Right atrium auricular region (tissue), 2 donors: ENCODE measurements around the gene SETBP1. TPM values are rescaled to one million over a fixed set of nuclear protein-coding genes. Genes with fewer than 3 reads are reported as not detected.

Experiments used
- DNase-seq: peaks from one replicate; pipeline ENCODE4 v3.0.0-alpha.2; 2019; ENCODE audit warnings: low spot score
- H3K27ac ChIP-seq, 2 donors: fragments of 200-600 bp; sonication (generic); 1 replicate in 1 of 2; 2 replicates in 1 of 2; pipeline ENCODE4 v1.5.1; 2016 to 2019
- H3K27me3 ChIP-seq, 2 donors: fragments of 200-600 bp; sonication (generic); one replicate each; pipeline versions ENCODE4 v1.5.1 to v1.6.0; 2017 to 2019
- H3K36me3 ChIP-seq: fragments of 200-600 bp; sonication (generic); one replicate; pipeline ENCODE4 v1.5.1; 2016
- H3K4me1 ChIP-seq, 2 donors: fragments of 200-600 bp; sonication (generic); one replicate each; pipeline versions ENCODE4 v1.5.1 to v1.6.0; 2017 to 2019
- H3K4me3 ChIP-seq, 2 donors: fragments of 200-600 bp; sonication (generic); 1 replicate in 1 of 2; 2 replicates in 1 of 2; pipeline ENCODE4 v1.5.1; 2017 to 2019; ENCODE audit warnings: mild to moderate bottlenecking in 1 of 2, moderate library complexity in 1 of 2
- H3K9me3 ChIP-seq, 2 donors: fragments of 200-600 bp; sonication (generic); one replicate each; pipeline ENCODE4 v1.5.1; 2019
- total RNA-seq, 2 donors: library from RNA; depleted of rRNA; stranded (reverse); fragments of >200 nt; gene quantifications; one replicate each; pipeline ENCODE4 v1.1.0, GENCODE V29; 2016
- TF ChIP-seq, protein P1 (sequence below), 2 donors: fragments of 200-600 bp; sonication (generic); IDR thresholded peaks; one replicate each; pipeline ENCODE4 v1.5.1; 2019; ENCODE audit warnings: antibody characterized with exemption in 2 of 2

The SETBP1 gene
- total RNA-seq, 2 donors from 2014 or later = 7.8 to 13.4 TPM

DNA sequence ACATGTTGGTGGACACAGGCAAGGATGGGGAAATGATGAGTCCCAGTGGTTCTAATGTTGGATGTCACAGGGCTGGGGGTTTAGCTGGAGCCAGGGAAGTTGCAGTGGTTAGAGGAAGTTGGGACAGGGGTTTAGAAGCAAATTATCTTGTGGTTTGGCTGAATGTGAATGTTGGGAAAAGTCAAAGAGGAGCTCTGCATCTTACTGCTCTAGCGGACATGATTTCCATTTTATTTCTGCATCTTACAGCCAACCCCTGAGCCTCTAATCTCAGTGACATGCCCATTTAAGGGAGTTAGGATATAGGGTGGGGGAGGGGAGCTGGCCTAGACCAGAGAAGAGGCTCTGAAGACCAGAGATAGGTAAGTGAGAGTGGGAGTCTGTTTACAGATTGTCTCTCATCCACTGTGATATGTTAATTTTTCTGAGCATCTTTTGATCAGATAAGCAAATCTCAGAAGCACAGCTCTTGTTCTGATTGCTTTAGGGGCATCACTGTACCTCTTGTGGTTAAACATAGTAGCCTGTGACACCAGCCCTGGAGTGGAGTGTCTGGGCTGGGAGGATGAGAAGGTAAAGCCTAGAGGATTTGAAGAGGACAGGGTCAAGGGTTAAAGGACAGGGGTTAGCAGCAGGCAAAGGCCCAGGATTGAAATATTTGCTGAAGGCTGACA is 43.6 kb downstream of the SETBP1 start:
- no peaks in the 10 kb centered on the region for H3K36me3 ChIP-seq
- no peak for DNase-seq
- no peaks in the 10 kb centered on the region for H3K9me3 ChIP-seq
- TF ChIP-seq, protein P1, sequence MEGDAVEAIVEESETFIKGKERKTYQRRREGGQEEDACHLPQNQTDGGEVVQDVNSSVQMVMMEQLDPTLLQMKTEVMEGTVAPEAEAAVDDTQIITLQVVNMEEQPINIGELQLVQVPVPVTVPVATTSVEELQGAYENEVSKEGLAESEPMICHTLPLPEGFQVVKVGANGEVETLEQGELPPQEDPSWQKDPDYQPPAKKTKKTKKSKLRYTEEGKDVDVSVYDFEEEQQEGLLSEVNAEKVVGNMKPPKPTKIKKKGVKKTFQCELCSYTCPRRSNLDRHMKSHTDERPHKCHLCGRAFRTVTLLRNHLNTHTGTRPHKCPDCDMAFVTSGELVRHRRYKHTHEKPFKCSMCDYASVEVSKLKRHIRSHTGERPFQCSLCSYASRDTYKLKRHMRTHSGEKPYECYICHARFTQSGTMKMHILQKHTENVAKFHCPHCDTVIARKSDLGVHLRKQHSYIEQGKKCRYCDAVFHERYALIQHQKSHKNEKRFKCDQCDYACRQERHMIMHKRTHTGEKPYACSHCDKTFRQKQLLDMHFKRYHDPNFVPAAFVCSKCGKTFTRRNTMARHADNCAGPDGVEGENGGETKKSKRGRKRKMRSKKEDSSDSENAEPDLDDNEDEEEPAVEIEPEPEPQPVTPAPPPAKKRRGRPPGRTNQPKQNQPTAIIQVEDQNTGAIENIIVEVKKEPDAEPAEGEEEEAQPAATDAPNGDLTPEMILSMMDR (IDR thresholded peaks at IDR 0.05) = no peak
- no peaks in the 10 kb centered on the region for H3K27me3 ChIP-seq
- H3K4me1 ChIP-seq = peaks cover 0 to 35% of the 10 kb centered on the region in 2 donors
- H3K27ac ChIP-seq = peak overlapping the region; percentile 3 to 4
- H3K4me3 ChIP-seq = no peak overlapping the region

DNA sequence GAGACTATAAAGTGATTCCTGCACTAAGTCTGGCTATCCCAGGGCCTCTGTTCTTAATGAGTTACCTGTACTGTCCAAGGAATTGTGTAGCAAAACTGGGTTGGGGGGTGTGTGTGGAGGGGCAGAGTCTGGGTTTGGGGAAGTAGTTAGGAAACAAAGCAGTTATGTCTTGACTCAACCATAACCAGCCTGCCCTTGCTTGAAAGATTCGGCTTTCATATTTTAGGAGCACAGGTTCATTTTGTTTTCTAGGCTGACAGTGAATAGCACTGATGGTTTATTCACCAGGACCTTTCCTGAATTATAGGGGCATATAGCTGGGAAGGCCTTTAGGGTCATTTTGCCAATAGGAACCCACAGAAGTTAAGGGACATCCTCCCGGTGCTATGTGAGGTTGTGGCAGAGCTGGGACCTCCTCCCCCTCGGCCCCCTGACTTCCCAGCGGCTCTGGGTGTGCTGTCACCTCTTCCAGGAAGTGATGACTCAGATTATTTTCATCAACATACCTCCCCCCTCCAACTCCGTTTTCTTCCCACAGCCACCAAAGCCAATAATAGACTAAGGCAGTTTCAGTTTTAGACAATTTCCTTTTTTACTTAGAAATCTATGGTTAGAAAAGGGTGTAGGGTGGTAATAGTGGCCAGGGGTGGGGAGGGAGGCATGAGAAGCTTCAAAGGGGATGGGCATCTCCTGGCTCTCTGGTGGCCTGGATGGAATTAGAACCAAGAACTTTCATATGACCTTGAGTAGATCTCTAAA is 44.8 kb downstream of the SETBP1 start:
- H3K36me3 ChIP-seq = no peaks in the 10 kb centered on the region
- no peak for DNase-seq
- H3K4me1 ChIP-seq = peaks cover 0 to 35% of the 10 kb centered on the region in 2 donors
- H3K27ac ChIP-seq = peak overlapping the region; percentile 52 to 73
- no peaks in the 10 kb centered on the region for H3K9me3 ChIP-seq
- H3K4me3 ChIP-seq = no peak overlapping the region
- TF ChIP-seq, protein P1 (IDR thresholded peaks at IDR 0.05) = no peak
- no peaks in the 10 kb centered on the region for H3K27me3 ChIP-seq

DNA sequence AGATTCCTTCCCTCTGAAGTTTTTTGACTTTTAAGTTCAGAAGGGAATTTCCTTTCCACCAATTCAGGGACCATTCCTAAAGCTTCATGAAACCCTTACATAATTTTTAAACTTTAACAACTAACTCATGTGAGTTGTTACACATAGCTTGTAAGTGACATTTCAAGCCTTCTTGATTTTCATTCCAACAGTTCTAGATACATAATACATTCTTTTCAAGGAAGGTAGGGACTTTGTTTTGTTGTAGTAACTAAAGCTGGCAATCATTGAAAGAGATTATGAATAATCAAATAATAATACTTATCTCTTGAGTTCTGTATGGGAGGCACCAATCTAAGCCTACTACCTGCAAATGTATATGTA is 45.4 kb downstream of the SETBP1 start:
- Histone ChIP-seq H3K36me3 (no peaks in the 10 kb centered on the region), H3K4me1 (peaks cover 0 to 35% of the 10 kb centered on the region in 2 donors), H3K9me3 (no peaks in the 10 kb centered on the region), H3K4me3 (no peak overlapping the region), H3K27ac (peak overlapping the region; percentile 52 to 73), H3K27me3 (no peaks in the 10 kb centered on the region)
- TF ChIP-seq, protein P1 (IDR thresholded peaks at IDR 0.05) = no peak
- DNase-seq = no peak

DNA sequence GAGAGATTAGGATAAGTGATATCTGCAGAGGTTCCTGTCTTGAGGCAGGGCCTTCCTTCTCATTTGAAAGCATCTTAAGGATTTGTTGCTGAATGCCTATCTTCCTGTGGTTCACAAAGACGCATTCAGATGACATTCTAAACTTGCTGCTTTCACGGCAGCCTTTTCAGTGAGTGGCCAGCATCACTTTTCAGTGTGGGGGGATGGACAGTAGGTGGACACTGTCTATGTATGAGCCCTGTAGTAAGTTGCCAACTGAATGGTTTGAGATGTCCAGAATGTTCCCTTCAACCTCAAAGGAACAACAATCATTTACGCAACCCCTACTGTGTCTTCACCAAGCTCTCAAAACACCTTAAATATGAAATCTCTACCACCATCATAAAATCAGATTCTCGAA is 46.6 kb downstream of the SETBP1 start:
- Histone ChIP-seq H3K36me3 (no peaks in the 10 kb centered on the region), H3K27ac (no peak overlapping the region), H3K4me1 (peaks cover 0 to 35% of the 10 kb centered on the region in 2 donors), H3K4me3 (no peak overlapping the region), H3K9me3 (no peaks in the 10 kb centered on the region), H3K27me3 (no peaks in the 10 kb centered on the region)
- no peak for DNase-seq
- TF ChIP-seq, protein P1 (IDR thresholded peaks at IDR 0.05) = no peak

DNA sequence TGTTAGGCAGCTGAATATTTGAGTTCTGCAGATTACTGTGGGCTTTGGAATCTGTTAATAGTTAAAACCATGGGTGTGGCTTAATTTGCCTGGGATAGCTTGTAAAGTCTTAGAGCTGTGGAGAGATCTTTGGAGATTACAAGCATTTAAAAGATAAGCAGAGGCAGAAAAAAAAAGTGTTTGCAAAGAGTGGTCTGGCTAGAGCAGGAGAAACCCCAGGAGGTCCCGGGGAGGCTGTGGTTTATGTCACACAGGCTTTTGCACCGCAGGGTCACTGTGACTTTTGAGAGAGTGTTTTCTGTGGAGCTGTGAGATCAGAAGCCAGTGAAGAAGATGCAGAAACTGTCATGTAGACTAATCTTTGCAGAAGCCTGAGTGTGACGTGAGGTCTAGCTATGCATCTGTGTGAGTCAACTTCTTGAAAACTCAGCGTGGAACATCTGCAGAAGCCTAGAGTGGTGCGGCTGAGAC is 49.0 kb downstream of the SETBP1 start:
- Histone ChIP-seq H3K27ac (no peak overlapping the region), H3K9me3 (no peaks in the 10 kb centered on the region), H3K27me3 (no peaks in the 10 kb centered on the region), H3K4me1 (peaks cover 0 to 23% of the 10 kb centered on the region in 2 donors), H3K36me3 (no peaks in the 10 kb centered on the region), H3K4me3 (no peak overlapping the region)
- DNase-seq = no peak
- TF ChIP-seq, protein P1 (IDR thresholded peaks at IDR 0.05) = no peak
